Activated CD4-positive, CD25-positive, alpha-beta regulatory T cell treated with anti-CD3 and anti-CD28 coated beads, Interleukin-2, amount 50 U/mL, for 72 hours (primary cell): Measurements from ENCODE around the gene HMCES.

Experiments
- DNase-seq: peaks from one replicate; pipeline ENCODE4 v3.0.0; 2021

HMCES gene

DNA sequence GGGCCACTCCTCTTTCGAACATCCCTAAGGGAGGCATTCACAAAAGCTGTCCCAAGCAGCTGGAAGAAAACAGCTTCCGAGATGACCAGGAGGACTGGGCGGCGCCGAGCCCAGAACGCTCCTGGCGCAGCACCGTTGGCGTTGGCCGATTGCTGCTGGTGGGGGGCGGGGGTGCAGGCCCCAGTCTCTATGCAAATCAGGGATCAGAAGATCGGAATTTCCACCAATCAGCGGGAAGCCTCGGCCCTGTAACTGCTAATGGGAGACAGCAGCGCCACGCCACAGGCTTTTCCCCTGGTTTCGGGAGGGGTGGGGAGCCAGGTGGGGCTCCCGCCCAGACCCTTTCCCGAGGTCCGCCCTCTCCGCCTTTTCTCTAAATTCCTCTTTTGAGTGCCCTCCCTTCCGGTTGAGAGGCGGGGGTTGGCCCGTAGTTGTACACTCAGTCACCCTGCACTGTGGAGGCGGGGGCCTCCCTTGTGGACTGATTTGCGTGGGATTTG is 27.0 kb downstream of the HMCES start:
- no peak for DNase-seq

DNA sequence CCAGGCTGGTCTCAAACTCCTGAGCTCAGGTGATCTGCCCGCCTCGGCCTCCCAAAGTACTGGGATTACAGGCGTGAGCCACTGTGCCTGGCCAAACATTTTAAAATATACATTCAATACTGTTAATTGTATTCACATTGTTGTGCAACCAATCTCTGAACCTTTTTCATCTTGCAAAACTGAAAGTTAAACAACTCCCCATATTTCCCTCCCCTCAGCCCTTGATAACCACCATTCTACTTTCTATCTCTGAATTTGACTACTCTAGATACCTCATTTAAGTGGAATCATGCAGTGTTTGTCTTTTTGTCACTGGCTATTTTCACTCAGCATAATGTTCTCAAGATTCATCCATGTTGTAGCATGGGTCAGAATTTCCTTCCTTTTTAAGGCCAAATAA is 30.0 kb downstream of the HMCES start:
- DNase-seq: no peak

DNA sequence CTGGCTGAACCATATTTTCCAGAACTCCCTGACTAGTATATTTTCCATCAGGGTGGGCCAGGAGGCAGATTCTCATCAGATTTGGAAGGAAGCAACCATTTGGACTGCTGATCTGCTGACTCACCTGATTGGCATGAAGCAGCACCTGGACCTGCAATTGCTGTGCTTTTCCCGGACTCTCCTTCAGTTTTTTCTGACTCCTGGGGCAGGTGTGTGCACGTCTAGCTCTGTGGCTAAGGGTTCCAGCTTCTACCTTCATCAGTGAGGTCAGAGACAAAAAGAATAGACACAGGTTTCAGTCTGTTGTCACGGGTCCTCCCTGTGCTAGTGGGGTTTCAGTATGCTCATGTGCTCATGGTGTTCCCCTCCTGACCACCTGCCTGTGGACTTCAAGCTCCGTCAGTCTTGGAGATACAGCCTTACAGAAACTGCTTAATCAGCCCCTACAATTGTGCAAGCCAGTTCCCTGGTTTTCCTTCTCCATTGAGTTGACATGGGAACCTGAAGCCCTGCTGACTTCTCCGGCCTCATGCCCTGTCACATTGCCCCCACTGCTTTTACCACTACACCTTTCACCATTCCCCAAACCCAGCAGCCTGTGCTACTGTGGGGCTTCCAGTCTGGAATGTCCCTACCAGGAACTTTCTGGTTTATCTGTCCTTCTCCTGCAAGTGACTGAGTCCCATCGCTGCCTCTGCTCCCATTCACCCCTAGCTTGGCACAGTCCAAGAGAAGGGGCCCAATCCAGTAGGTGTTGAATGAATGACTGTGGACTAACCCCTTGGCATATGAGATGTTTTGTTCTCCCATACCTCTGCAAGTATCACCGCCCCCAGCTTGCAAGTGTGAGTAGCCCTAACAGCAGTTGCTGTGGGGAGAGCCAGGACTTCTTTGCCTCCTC is 31.7 kb downstream of the HMCES start:
- no peak for DNase-seq

DNA sequence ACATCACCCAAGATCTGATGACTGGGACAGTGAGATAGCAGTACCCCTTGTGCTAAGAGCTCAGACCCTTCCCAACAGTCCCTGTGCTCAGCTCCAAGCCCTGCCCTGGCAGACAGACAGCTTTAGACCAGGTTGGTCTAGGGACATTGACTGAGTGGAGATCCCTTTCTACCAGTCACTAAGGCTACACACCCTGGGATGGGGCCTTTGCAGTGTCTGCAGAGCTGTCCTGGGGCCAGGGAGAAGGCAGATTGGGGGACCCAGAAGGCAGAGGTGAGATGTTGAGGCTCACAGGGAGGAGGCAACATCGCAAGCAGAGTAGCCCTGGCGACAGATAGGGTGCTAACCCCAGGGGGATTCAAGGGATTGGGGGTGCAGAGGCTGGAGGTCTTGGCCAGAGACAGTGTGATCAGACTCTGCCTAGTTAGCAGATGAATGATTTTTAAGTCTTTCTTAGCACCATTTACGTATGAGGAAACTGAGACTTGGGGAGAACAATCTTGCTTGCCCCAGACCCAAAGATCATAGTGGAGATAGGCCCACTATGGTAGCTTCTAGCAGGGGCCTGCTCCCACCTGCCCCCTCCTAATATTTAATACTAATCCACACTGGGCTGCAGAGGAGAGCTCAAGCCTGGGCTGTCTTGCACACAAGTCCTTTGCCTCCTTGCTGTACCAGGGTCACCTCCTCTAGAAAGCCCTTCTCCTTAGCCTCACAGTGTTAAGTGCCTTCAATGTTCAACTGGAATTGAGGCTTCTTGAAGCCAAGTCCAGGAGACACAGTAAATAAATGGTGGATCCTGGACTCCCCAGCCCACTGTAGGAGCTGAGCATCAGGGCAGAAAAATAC is 32.6 kb downstream of the HMCES start:
- no peak for DNase-seq

DNA sequence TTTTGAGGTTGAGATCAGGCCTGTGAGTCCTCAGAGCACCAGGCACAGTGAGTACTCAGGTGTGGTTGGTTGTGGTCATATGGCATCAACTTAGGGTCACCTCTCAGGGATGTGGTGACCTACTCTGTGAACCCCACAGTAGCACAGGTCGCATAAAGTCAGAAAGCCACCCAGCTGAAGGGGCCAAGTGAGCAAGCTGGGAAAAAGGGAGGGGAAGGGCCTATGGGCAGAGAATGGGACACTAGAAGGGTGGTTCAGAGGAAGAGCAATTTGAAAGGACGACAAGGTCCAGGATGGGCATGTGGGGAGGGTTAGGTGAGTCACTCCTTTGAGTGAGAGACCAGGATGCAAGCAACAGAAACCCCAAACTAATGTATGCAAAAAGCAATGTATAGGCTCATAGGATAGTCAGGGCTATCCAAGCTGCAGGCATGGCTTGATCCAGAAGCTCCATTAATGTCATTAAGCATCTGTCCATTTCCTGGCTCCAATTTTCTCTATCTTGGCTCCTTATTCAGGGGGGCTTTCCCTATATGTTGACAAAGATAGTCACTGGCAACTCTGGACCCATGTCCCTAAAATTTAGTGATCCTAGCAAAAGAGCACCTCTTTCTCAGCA is 33.5 kb downstream of the HMCES start:
- DNase-seq: no peak

DNA sequence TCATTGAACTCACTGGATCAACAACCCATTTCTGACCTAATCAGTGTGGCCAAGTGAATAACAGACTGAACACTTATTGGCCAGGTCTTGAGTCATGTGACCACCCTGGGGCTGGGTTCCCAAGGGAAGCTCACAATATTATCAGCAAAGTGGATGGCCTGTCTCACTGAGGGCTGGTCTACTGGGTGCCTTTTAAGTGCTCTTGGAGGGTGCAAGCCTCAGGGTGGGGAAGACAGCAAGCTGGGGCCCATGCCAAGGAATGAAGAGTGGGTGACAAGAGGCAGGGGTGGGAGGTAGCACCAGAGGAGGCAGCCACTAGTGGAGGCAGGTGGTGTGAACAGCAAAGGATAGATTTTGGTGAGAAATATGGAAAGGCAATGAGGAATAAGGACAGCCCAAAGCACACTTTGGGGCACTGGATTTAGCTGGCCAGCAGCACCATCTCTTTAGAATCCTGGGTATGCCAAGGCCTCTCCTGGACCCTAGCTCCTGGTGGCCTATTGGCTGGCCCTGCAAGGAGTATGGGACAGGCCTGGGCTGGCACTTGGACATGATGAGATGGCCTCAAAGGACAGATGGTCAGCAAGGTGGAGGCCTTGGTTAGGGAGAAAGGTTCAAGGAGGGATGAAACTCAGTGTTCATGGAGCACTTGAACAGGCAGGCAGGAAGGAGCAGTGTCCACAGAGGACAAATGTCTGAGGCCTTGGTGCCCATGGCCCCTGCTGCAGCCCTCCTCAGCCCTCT is 34.2 kb downstream of the HMCES start:
- DNase-seq: no peak

DNA sequence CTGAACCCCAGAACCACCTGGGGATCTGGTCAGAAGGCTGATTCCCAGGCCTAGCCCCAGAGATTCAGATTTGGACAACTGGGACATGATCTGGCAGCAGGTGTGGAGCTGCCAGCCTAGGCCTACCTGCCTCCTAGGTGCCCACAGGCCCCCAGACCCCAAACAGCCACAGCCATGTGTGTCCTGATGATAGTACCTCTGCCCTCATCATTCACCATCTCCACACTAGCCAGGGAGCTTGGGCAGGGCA is 34.7 kb downstream of the HMCES start:
- DNase-seq: no peak

DNA sequence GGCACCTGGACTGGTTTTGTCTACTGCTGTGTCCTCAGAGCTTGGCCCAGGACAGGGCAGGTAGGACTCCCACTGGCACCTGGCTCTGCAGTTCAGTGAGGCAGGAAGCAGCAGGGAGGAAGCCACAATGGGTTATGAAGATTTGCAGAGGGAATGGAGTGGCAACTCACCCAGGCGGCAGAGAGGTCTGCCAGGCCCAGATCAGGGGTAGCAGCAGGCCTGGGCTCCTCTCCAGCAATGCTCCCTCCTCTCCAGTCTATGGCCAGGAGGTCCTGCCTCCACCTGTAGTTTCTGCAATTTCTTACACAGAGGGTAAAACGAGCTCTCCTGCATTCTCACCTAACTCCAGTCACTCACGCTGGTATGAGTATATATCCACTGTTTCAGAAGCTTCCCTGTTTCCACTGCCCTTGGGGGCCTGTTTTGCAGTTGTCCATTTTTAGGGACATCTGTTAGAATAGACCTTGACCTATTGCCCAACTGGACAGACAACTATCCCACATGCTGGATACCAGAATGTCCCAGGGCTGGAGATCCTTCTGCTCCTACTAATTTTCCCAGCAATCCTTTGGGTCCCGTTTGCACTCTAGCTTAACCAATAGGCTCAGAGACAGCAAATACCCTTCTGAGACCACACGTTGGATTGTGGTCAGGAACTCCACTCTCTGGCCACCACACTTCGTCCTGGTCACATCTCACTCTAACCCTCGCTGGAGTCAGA is 35.2 kb downstream of the HMCES start:
- no peak for DNase-seq

DNA sequence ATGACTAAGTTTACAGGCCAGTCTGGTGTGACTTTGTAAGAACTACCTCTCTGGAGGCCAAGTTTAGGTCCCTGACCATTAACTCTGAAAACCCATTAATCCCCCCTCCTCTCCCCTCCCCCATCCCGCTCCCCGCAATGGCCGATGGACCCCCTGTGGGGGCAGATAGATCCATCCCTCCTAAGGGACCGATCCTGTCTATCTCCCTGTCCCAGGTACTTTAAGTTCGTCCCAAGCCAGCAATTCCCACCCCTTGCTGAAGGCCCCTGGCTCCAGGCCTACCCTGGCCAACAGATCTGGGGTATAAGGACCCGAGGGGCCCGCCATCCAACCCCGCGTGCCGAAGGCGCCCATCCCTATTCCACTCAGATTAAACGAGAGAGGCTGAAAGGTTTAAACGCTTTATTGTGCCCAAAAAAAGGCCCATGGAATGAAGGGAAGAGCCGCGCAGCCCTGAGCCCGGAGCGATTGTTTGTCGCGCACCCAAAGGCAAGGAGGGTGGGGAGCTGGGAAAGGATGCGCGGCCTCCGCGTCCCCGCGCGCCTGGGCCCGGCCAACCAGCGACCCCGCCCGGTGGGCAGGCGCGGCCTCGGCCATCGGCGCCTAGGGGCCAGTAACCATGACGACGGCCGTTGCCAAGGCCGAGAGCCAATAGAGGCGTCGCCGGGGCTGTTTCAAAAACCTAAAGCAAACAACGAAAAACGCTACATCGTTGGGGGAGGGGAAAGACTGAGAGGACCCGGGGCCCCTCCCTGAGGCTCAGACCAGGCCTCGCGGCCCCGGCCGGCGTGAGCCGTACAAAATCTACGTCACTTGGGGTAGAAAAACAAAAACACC is 35.9 kb downstream of the HMCES start:
- DNase-seq: peak; percentile 62

DNA sequence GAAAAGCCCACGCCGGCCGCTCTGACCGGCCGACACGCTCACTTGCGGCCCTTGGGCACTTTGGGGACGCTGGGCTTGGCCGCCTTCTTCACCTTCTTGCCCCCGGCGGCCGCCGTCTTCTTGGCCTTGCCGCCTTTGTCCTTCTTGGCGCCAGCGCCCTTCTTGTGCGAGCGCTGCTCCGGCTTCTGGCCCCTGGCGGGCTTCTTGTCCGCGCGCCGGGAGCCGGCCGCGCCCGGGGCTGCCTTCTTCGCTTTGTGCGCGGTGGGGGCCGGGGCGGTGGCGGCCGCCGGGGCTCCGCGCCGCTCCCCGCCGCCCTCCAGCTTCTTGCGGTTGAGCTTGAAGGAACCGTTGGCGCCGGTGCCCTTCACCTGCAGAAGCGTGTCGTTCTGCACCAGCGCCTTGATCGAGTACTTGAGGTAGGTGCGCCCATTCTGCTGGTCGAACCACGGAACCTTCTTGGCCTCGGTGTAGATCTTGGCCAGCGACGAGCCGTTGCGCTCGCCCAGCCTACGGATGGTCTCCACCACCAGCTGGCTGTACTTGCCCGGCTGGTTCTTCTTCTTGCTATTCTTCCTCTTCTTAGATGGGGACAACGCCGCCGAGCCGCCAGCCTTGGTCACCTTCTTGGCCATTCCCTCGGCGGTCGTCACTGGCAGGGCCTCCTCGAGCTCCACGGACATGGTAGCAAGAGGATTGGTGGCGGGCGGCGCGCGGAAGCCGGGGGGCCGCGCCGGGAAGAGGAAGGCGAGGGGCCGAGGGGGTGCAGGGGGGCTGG is 36.7 kb downstream of the HMCES start:
- peak; percentile 53 for DNase-seq

DNA sequence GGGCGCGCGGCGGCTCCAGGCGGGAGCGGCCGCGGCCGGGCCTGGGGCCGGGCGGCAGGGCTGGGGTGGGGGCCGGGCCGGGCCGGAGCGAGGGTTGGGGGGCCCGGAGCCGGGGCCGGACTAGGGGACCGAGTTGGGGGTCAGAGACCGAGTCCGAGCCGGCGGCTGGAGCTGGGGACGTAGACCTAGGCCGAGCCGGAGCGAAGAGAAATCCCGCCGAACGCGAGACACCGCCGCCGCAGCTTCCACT is 37.3 kb downstream of the HMCES start:
- DNase-seq: no peak

DNA sequence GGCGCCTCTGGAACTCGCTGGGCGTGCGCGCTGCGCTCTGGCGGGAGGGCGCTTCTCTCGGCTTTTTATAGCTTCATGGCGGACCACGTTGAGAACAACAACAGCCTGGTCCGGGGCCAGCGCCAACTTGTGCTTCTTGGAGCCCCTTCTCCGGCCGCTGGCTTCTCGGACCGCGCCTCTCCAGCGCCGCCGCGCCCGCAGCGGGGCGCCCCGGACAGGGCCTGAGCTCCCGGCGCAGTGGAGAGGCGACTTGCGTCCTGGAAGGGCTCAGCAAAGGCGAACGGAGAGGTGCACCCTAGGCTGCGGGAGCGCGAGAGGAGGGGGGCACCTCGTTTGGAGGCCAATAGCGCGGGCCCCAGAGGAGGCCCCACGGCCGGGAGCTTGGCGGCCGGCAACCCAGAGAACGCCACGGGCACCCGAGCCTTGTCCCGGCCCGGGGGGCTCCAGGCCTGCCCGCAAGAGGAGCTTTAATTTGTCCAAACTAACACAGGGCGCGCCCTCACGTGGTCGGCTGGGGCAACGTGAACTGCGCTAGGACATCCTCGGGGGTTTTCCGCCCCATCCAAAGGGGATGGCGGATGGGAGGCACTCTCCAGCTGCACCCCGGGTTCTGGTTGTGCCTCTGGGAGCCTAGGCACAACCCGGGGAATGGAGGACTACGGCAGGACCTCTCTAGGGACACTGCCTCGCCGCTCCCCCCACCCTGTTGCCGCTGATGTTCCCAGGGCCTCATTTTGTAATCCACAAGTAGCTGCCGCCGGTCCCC is 37.8 kb downstream of the HMCES start:
- DNase-seq: peak; percentile 86

DNA sequence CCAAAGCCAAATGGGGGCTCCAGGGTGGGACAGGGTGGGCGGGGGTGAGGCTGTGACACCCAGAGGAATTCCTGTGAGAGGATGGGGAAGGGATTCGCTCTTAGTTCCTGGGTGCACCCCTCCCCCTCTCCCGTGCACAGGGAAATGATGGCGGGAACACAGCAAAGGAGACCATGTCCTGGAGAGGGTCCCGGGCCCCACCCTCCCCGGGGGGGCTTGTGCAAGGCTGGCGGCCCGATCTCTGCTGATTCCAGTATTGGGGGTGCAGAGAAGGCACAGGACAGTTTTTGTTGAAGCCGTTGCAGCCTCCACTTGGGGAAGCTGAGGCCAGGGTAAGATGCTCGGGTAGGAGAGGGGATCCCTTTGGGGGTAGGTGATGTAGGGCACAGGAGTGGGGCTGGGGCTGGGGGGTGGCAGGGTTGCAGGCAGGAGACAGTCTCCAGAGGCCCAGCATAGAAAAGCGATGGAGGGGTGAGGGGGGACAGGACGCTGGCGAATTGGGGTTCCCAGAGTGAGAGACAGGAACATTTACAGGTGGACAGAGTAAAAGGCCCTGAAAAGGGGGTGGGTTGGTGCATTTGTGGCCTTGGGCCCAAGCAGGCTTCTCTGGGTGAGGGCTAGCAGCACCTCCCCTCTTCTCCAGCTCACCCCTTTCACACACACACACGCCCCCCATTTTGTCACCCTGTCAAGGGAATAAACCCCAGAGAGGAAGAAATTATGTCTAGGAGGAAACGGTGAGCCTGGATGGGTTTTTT is 38.5 kb downstream of the HMCES start:
- DNase-seq: no peak

DNA sequence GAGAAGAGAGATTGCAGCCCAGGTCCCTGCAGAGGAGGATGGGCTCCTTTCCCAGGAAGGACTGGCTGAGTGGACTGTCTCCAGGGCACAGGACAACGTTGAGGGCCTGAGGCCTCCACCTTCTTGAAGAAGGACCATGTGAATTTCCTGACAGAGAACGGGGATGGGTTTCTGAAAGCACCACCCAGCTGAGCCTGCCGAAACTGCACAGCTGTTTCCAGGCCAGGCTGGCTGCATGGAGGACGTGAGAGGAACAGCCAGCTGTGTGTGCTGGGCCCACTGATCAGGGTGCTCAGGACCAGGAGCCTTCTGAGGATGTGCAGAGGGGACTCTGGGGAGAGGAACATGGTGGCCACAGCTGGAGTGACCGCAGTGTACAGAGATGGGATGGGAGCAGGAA is 39.2 kb downstream of the HMCES start:
- DNase-seq: no peak

DNA sequence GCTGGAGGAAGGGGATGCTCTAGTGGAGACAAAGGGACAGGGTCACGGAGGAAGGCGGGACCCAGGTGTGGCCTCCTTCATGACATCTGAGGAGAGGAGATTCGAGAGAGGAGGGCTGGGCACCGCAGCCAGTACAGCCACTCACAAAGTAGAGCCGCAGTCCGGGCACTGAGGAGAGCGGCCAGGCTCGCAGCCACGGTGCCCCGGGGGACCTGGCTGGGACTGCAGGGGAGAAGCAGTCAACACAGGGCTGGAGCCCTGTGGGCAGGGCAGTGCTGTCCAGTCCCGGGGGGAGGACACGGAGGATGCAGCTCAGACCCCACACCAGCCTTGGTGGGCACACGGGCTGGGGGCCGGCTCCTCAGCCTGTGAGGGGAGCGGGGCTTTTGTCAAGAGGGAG is 40.3 kb downstream of the HMCES start:
- DNase-seq: no peak

DNA sequence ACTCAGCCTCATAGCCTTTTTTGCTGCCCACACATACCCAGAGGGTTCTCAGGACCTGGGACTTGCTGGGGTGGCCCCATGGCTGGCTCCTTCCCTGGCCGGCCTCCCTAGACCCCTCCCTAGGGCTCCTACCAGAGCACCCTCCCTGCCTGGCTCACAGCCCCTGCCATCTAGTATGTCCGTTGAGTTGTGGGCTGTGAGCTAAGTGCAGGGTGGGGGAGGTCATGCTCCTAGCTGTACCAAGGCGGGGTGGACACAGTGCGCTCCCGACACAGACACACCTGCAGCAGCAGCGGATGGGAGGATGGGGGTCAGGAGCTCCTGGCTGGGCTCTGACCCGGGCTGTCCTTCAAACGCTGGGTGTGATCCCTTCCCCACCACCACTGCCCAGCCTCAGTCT is 41.6 kb downstream of the HMCES start:
- DNase-seq: no peak

DNA sequence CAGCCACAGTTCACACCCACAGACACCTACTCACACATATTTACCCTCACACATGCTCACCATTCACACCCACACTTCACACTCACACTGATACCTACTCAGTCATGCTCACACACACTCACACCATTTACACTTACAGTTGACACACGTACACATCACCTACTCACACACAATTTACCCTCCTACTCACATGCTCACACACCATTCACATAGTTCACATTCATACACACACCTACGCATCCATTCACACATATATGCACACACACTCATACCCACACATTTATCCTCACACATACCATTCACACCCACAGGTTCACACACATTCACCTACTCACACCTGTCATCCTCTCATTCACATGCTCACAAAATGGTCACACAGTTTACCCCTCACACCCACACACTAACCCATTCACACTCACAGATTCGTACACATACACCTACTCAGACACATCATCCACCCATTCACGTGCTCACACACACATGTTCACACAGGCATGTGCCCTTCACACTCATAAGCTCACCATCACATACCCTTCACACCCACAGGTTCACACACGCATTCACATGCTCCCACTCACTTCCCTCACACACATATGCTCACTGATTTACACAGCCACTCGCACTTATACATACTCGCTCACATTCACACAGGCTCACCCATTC is 42.3 kb downstream of the HMCES start:
- DNase-seq: no peak

DNA sequence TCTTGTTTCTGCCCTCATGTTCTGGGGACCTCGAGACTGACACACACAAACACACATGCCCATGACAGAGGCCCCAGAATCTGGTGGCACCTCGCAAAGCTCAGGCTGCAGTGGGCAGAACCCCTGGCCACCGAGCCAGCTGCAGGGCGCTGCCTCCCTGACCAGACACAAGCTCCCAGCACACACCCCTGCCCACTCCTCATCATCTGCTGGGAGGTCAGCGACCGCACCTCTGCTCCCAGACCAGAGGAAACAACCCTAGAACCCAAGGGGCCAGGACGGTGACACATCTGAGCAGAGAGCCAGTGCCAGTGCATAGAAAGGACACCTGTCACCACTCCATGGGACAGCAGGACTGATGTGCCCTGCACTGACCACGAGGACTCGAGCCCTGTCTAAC is 43.2 kb downstream of the HMCES start:
- no peak for DNase-seq
